Astrocyte (in vitro differentiated cells and primary cell): ENCODE measurements around the gene RETREG2. TPM values are rescaled to one million over a fixed set of nuclear protein-coding genes. Genes with fewer than 3 reads are reported as not detected.
"Not testable (repeated sequence)": the region's sequence is repeated elsewhere in the genome, so short reads cannot be mapped to it uniquely, and the experiment has no call there.

ENCODE experiments used
- DNase-seq: peaks from one replicate; pipeline ENCODE4 v3.0.0-alpha.2; 2010; ENCODE audit warnings: low read depth
- FAIRE-seq: peaks from 2 replicates; lab custom pipeline; 2011; peaks lifted over from hg19 to GRCh38; lab: Jason Lieb, UNC
- H2AFZ ChIP-seq: 2 replicates; pipeline ENCODE4 v1.6.0; 2012; ENCODE audit warnings: low read depth, low read length, inconsistent platforms
- H3K27ac ChIP-seq: 2 replicates; pipeline ENCODE4 v1.5.1; 2011; ENCODE audit warnings: low read depth, low read length, inconsistent platforms
- H3K27me3 ChIP-seq: 2 replicates; pipeline ENCODE4 v1.6.0; 2011; ENCODE audit warnings: low read length, inconsistent platforms; ENCODE audit not compliant: insufficient read depth
- H3K36me3 ChIP-seq: 2 replicates; pipeline ENCODE4 v1.5.1; 2011; ENCODE audit warnings: low read length, inconsistent platforms; ENCODE audit not compliant: insufficient read depth
- H3K4me1 ChIP-seq: 2 replicates; pipeline ENCODE4 v1.5.1; 2011; ENCODE audit warnings: low read length, inconsistent platforms; ENCODE audit not compliant: insufficient read depth
- H3K4me2 ChIP-seq: 2 replicates; pipeline ENCODE4 v1.6.0; 2012; ENCODE audit warnings: low read length, inconsistent platforms
- H3K4me3 ChIP-seq: 2 replicates; pipeline ENCODE4 v1.5.1; 2011; ENCODE audit warnings: low read depth, mild to moderate bottlenecking, low read length, inconsistent platforms; ENCODE audit not compliant: insufficient read depth
- H3K79me2 ChIP-seq: 2 replicates; pipeline ENCODE4 v1.6.0; 2012; ENCODE audit warnings: mild to moderate bottlenecking, low read length, inconsistent platforms; ENCODE audit not compliant: insufficient read depth
- H3K9ac ChIP-seq: 2 replicates; pipeline ENCODE4 v1.6.0; 2012; ENCODE audit warnings: mild to moderate bottlenecking, low read length, inconsistent platforms
- H3K9me3 ChIP-seq: 2 replicates; pipeline ENCODE4 v1.5.1; 2012; ENCODE audit warnings: low read depth, mild to moderate bottlenecking, low read length, inconsistent platforms; ENCODE audit not compliant: insufficient read depth
- H4K20me1 ChIP-seq: 2 replicates; pipeline ENCODE4 v1.6.0; 2012; ENCODE audit warnings: low read length, inconsistent platforms; ENCODE audit not compliant: insufficient read depth
- H3K27ac Mint-ChIP-seq: one replicate; pipeline ENCODE4 v1.8.0; 2021; ENCODE audit warnings: mild to moderate bottlenecking, mixed read lengths; ENCODE audit not compliant: unreplicated experiment
- H3K27me3 Mint-ChIP-seq: one replicate; pipeline ENCODE4 v1.8.0; 2021; ENCODE audit warnings: low read depth, mixed read lengths; ENCODE audit not compliant: unreplicated experiment
- H3K36me3 Mint-ChIP-seq: one replicate; pipeline ENCODE4 v1.8.0; 2021; ENCODE audit warnings: low read depth, mixed read lengths; ENCODE audit not compliant: unreplicated experiment
- H3K4me1 Mint-ChIP-seq: one replicate; pipeline ENCODE4 v1.8.0; 2021; ENCODE audit warnings: low read depth, mixed read lengths; ENCODE audit not compliant: unreplicated experiment
- H3K4me3 Mint-ChIP-seq: one replicate; pipeline ENCODE4 v1.8.0; 2021; ENCODE audit warnings: mild to moderate bottlenecking, moderate library complexity, mixed read lengths; ENCODE audit not compliant: unreplicated experiment
- H3K9me3 Mint-ChIP-seq: one replicate; pipeline ENCODE4 v1.8.0; 2021; ENCODE audit warnings: mild to moderate bottlenecking, mixed read lengths; ENCODE audit not compliant: unreplicated experiment
- EZH2 ChIP-seq: IDR thresholded peaks from 2 replicates; pipeline ENCODE4 v1.6.1; 2012; ENCODE audit warnings: mild to moderate bottlenecking, low read length, inconsistent platforms; ENCODE audit not compliant: insufficient read depth
- total RNA-seq: library from RNA; stranded (reverse); gene quantifications from 2 replicates; pipeline ENCODE4 v1.2.1, GENCODE V29; 2021
- TF ChIP-seq, protein P1 (sequence below): IDR thresholded peaks from 2 replicates; pipeline ENCODE4 v1.5.1; 2011; ENCODE audit warnings: low read depth, mild to moderate bottlenecking, inconsistent platforms, low read length, moderate library complexity; ENCODE audit not compliant: insufficient read depth

Gene RETREG2
- total RNA-seq, 1 donor from 2014 or later, result 54.8 TPM

DNA sequence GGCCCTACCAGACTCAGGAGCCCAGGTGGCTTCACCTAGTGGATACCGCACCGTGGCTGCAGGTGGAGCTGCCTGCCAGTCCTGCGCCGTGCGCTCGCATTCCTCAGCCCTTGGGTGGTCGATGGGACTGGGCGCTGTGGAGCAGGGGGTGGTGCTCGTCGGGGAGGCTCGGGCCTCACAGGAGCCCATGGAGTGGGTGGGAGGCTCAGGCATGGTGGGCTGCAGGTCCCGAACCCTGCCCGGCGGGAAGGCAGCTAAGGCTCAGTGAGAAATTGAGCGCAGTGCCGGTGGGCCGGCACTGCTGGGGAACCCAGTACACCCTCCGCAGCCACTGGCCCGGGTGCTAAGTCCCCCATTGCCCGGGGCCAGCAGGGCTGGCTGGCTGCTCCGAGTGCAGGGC lies 23.3 kb downstream of the RETREG2 start:
- not testable (repeated sequence) for H2AFZ ChIP-seq, H3K36me3 ChIP-seq, H3K9me3 ChIP-seq, H3K4me1 ChIP-seq, H3K9me3 Mint-ChIP-seq, H3K36me3 Mint-ChIP-seq, H3K4me3 ChIP-seq, H4K20me1 ChIP-seq, H3K27me3 ChIP-seq, H3K79me2 ChIP-seq, H3K4me3 Mint-ChIP-seq, H3K9ac ChIP-seq, H3K27ac Mint-ChIP-seq, H3K27ac ChIP-seq, H3K4me2 ChIP-seq, DNase-seq, H3K4me1 Mint-ChIP-seq, FAIRE-seq
- H3K27me3 Mint-ChIP-seq, result peaks cover 16% of the 10 kb centered on the region

DNA sequence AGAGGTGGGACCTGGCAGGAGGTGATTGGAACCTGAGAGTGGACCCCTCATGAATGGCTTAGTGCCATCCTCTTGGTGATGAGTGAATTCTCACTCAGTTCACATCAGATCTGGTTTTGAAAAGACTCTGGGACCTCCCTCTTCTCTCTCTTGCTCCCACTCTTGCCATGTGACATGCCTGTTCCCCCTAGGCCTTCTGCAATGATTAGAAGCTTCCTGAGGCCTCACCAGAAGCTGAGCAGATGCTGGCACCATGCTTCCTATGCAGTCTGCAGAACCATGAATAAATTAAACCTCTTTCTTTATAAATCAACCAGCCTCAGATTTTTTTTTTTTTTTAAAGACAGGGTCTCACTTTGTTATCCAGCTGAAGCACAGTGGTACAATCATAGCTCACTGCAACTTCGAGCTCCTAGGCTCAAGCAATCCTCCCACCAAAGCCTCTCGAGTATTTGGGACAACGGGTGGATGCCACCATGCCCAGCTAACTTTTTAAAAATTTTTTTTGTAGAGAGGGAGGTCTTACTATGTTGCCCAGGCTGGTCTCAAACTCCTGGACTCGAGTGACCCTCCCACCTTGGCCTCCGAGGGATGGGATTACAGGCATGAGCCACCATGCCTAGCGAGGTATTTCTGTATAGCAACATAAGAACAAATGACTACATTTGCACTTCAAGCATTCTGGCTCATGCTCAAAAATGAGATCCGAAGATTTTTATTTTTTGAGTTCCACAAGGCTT lies 26.5 kb downstream of the RETREG2 start:
- Histone ChIP-seq H4K20me1 (peaks cover 15% of the 10 kb centered on the region), H3K4me3 (no peak overlapping the region), H3K27me3 (no peaks in the 10 kb centered on the region), H3K9me3 (no peaks in the 10 kb centered on the region), H2AFZ (no peak overlapping the region), H3K36me3 (no peaks in the 10 kb centered on the region), H3K4me1 (peaks cover 16% of the 10 kb centered on the region), H3K4me2 (no peak overlapping the region), H3K79me2 (peaks cover 6% of the 10 kb centered on the region), H3K9ac (no peak overlapping the region), H3K27ac (no peak overlapping the region)
- DNase-seq (no peak), FAIRE-seq (no peak)
- H3K4me3 Mint-ChIP-seq, result no peak overlapping the region
- H3K9me3 Mint-ChIP-seq, result no peaks in the 10 kb centered on the region
- peaks cover 11% of the 10 kb centered on the region for H3K27me3 Mint-ChIP-seq
- H3K27ac Mint-ChIP-seq, result no peak overlapping the region
- TF ChIP-seq, protein P1, sequence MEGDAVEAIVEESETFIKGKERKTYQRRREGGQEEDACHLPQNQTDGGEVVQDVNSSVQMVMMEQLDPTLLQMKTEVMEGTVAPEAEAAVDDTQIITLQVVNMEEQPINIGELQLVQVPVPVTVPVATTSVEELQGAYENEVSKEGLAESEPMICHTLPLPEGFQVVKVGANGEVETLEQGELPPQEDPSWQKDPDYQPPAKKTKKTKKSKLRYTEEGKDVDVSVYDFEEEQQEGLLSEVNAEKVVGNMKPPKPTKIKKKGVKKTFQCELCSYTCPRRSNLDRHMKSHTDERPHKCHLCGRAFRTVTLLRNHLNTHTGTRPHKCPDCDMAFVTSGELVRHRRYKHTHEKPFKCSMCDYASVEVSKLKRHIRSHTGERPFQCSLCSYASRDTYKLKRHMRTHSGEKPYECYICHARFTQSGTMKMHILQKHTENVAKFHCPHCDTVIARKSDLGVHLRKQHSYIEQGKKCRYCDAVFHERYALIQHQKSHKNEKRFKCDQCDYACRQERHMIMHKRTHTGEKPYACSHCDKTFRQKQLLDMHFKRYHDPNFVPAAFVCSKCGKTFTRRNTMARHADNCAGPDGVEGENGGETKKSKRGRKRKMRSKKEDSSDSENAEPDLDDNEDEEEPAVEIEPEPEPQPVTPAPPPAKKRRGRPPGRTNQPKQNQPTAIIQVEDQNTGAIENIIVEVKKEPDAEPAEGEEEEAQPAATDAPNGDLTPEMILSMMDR, result no peak
- TF ChIP-seq EZH2, result no peak
- peaks cover 3% of the 10 kb centered on the region for H3K36me3 Mint-ChIP-seq
- peaks cover 11% of the 10 kb centered on the region for H3K4me1 Mint-ChIP-seq

DNA sequence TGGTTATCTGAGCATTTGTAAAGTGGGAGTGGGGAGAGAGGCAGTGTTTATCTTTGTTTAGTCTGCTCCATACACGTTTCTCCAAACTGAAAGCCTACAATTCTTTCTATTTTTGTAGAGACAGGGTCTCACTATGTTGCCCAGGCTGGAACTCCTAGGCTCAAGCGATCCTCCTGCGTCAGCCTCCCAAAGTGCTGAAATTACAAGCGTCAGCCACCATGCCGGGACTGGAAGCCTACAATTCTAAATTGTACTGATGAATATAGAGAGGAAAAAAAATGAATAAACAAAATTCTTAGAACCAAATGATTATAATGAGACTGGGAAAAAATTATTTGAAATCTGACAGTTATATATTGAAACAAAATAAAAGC lies 27.1 kb downstream of the RETREG2 start:
- no peak overlapping the region for H3K27ac Mint-ChIP-seq
- no peaks in the 10 kb centered on the region for H3K9me3 ChIP-seq
- peaks cover 6% of the 10 kb centered on the region for H3K79me2 ChIP-seq
- FAIRE-seq (no peak), DNase-seq (no peak)
- peaks cover 3% of the 10 kb centered on the region for H3K36me3 Mint-ChIP-seq
- no peak overlapping the region for H3K4me2 ChIP-seq
- peak overlapping the region; percentile 69 for H3K4me3 Mint-ChIP-seq
- H3K9ac ChIP-seq, result no peak overlapping the region
- no peaks in the 10 kb centered on the region for H3K9me3 Mint-ChIP-seq
- H4K20me1 ChIP-seq, result peaks cover 15% of the 10 kb centered on the region
- H2AFZ ChIP-seq, result no peak overlapping the region
- H3K27me3 ChIP-seq, result no peaks in the 10 kb centered on the region
- H3K36me3 ChIP-seq, result no peaks in the 10 kb centered on the region
- no peak overlapping the region for H3K27ac ChIP-seq
- peaks cover 16% of the 10 kb centered on the region for H3K4me1 ChIP-seq
- H3K27me3 Mint-ChIP-seq, result peaks cover 10% of the 10 kb centered on the region
- no peak overlapping the region for H3K4me3 ChIP-seq
- TF ChIP-seq, protein P1, result no peak
- TF ChIP-seq EZH2, result no peak
- peaks cover 11% of the 10 kb centered on the region for H3K4me1 Mint-ChIP-seq
